ENCODE measurements around the gene NMRK2. TPM values are rescaled to one million over a fixed set of nuclear protein-coding genes. Genes with fewer than 3 reads are reported as not detected.

Gene NMRK2
- total RNA-seq, 1 experiment from 2014 or later, result not detected

DNA sequence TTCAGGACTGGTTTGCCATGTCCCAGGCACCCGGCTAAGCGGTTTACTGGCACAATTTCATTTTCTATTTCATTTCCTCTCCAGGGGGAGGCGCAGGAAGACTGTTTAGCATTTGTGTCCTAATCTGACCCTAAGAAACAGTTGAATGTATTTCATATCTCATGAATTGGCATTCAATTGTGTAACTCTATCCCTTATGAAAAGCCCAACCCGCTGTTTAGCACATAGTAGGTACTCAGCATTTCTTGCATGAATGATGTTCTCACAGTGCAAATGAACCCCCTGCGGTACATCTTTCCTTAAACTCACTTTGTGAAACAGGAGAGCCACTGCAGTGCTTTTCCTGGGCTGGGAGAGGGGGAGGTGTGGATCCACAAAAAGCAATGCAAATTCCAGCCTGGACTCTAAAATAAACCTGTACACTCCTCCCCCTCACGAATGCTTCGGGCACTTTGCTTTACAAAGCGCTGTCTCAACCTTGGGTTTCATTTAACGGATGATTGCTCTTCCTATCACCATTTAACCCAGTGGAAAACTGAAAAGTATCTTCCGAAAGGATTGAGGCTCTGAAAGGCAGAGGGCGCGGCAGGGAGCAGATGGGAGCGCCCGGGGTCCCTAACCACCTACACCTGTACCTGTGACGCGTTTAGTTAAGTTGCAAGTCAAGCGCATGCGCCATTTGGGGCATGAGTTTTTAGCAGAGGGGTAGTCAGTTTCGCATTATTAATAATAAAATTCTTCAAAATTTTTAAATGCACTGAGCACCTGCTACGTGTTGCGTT is 53.6 kb downstream of the NMRK2 start:
- Histone ChIP-seq H3K4me2 (ENCODE audit: low read length) (peak overlapping the region; percentile 84), H3K36me3 (ENCODE audit: control insufficient read depth in 1 of 2, insufficient read depth in 2 of 2, low read length in 2 of 2) (peaks cover 24 to 35% of the 10 kb centered on the region in 2 experiments), H3K27ac (ENCODE audit: low read depth, low read length) (peak overlapping the region; percentile 98), H3K27me3 (ENCODE audit: insufficient read depth, low read length) (no peaks in the 10 kb centered on the region), H2AFZ (ENCODE audit: low read depth, low read length, poor library complexity, severe bottlenecking) (peak overlapping the region; percentile 95), H3K79me2 (ENCODE audit: insufficient read depth, low read length) (peaks cover 39% of the 10 kb centered on the region), H3K9me2 (ENCODE audit: insufficient read depth) (no peaks in the 10 kb centered on the region), H3K4me1 (ENCODE audit: control insufficient read depth in 1 of 2, insufficient read depth in 2 of 2, low read length in 2 of 2) (peaks cover 22 to 51% of the 10 kb centered on the region in 2 experiments), H3K9ac (ENCODE audit: low read length) (peak overlapping the region; percentile 99), H4K20me1 (ENCODE audit: insufficient read depth) (peaks cover 33% of the 10 kb centered on the region; the same call in 1 of the 2 replicates), H3K9me3 (ENCODE audit: control insufficient read depth in 1 of 2, insufficient read depth in 1 of 2, low read depth in 1 of 2, low read length in 2 of 2) (no peaks in the 10 kb centered on the region), H3K4me3 (replicated peaks in 1 of 2; ENCODE audit: low read depth in 1 of 2, low read length in 2 of 2) (peak overlapping the region; percentile 95)
- RAD21 ChIA-PET (ENCODE audit: low non-redundant PET in 1 of 2, low total read pairs in 2 of 2, uncharacterized antibody in 2 of 2, unreplicated experiment in 2 of 2), result no interaction called here
- CTCF ChIA-PET, result interaction anchor here (1.0 to 2.1 kb wide), 6 partner anchors 15 to 222 kb away, joined by 3 to 14 read pairs (median 6); partner anchors contain the start of gene DAPK3
- ATAC-seq, result peak; percentile 53
- POLR2A ChIA-PET, result interaction anchor here (1.3 to 3.1 kb wide), 10 partner anchors 10 to 485 kb away, joined by 3 to 60 read pairs (median 6); partner anchors contain the start of genes DAPK3, MRPL54 and YJU2
- DNase-seq (ENCODE audit: low read depth, low spot score), result peak; percentile 74
- no TSS peak for BruUV-seq (replicated peaks)
- TF ChIP-seq EGR1 (IDR thresholded peaks at IDR 0.05; ENCODE audit: low read depth), result peak; percentile 20; the same call in 1 of the 2 replicates
- peak; percentile 57 for TF ChIP-seq POLR2A (IDR thresholded peaks at IDR 0.05; ENCODE audit: borderline replicate concordance, extremely low read depth, insufficient read depth, insufficient read length)
- 0 out of 2 replicates have a peak, but pooled peaks have one; percentile 15 for TF ChIP-seq SP1 (IDR thresholded peaks at IDR 0.05; ENCODE audit: low read depth)
- TF ChIP-seq TCF7L2 (IDR thresholded peaks at IDR 0.05; ENCODE audit: borderline replicate concordance, extremely low read depth, insufficient read depth, insufficient read length), result no peak
- TF ChIP-seq RAD21 (IDR thresholded peaks at IDR 0.05; ENCODE audit: low read depth), result peak; percentile 83
- peak; percentile 24; the same call in 1 of the 2 replicates for TF ChIP-seq SIN3A (IDR thresholded peaks at IDR 0.05; ENCODE audit: low read depth)
- TF ChIP-seq, protein P1, sequence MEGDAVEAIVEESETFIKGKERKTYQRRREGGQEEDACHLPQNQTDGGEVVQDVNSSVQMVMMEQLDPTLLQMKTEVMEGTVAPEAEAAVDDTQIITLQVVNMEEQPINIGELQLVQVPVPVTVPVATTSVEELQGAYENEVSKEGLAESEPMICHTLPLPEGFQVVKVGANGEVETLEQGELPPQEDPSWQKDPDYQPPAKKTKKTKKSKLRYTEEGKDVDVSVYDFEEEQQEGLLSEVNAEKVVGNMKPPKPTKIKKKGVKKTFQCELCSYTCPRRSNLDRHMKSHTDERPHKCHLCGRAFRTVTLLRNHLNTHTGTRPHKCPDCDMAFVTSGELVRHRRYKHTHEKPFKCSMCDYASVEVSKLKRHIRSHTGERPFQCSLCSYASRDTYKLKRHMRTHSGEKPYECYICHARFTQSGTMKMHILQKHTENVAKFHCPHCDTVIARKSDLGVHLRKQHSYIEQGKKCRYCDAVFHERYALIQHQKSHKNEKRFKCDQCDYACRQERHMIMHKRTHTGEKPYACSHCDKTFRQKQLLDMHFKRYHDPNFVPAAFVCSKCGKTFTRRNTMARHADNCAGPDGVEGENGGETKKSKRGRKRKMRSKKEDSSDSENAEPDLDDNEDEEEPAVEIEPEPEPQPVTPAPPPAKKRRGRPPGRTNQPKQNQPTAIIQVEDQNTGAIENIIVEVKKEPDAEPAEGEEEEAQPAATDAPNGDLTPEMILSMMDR (IDR thresholded peaks at IDR 0.05 in 2 of 3, conservative IDR thresholded peaks at IDR 0.05 in 1 of 3; ENCODE audit: borderline replicate concordance in 1 of 3, insufficient read depth in 1 of 3, low read depth in 2 of 3, low read length in 2 of 3), result peak; percentile 54 to 88 (median 71); a peak in 5 of 6 replicates
- TF ChIP-seq, protein P2, sequence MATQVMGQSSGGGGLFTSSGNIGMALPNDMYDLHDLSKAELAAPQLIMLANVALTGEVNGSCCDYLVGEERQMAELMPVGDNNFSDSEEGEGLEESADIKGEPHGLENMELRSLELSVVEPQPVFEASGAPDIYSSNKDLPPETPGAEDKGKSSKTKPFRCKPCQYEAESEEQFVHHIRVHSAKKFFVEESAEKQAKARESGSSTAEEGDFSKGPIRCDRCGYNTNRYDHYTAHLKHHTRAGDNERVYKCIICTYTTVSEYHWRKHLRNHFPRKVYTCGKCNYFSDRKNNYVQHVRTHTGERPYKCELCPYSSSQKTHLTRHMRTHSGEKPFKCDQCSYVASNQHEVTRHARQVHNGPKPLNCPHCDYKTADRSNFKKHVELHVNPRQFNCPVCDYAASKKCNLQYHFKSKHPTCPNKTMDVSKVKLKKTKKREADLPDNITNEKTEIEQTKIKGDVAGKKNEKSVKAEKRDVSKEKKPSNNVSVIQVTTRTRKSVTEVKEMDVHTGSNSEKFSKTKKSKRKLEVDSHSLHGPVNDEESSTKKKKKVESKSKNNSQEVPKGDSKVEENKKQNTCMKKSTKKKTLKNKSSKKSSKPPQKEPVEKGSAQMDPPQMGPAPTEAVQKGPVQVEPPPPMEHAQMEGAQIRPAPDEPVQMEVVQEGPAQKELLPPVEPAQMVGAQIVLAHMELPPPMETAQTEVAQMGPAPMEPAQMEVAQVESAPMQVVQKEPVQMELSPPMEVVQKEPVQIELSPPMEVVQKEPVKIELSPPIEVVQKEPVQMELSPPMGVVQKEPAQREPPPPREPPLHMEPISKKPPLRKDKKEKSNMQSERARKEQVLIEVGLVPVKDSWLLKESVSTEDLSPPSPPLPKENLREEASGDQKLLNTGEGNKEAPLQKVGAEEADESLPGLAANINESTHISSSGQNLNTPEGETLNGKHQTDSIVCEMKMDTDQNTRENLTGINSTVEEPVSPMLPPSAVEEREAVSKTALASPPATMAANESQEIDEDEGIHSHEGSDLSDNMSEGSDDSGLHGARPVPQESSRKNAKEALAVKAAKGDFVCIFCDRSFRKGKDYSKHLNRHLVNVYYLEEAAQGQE (IDR thresholded peaks at IDR 0.05; ENCODE audit: low read depth), result no peak
- intact Hi-C loops (cut with micrococcal nuclease), result loop anchor here (1.0 to 5.0 kb wide), 3 partner anchors 134 to 218 kb away; no protein-coding TSS in a partner anchor

All from HCT116 (cell line).